Neuronal stem cell (in vitro differentiated cells): ENCODE measurements around the gene INTS14.

Experiments used
- DNase-seq: peaks from one replicate; pipeline ENCODE4 v3.0.0-alpha.2; 2013; ENCODE audit warnings: low spot score
- H2AFZ ChIP-seq: one replicate; pipeline ENCODE4 v1.6.1; 2013; ENCODE audit warnings: mild to moderate bottlenecking, low read length, inconsistent platforms
- H2AK5ac ChIP-seq: 2 replicates; pipeline ENCODE4 v1.6.1; 2013; ENCODE audit warnings: low read depth, mild to moderate bottlenecking, inconsistent platforms, low read length, moderate library complexity, mixed read lengths
- H2BK120ac ChIP-seq: 2 replicates; pipeline ENCODE4 v1.6.1; 2013; ENCODE audit warnings: low read depth, mild to moderate bottlenecking, inconsistent platforms, low read length, moderate library complexity, mixed read lengths
- H2BK12ac ChIP-seq: one replicate; pipeline ENCODE4 v1.6.1; 2013; ENCODE audit warnings: low read length, inconsistent platforms
- H2BK15ac ChIP-seq: 2 replicates; pipeline ENCODE4 v1.6.1; 2013; ENCODE audit warnings: mild to moderate bottlenecking, low read length, inconsistent platforms, mixed read lengths
- H2BK5ac ChIP-seq: one replicate; pipeline ENCODE4 v1.6.1; 2013; ENCODE audit warnings: inconsistent platforms, mild to moderate bottlenecking, low read length, moderate library complexity
- H3K14ac ChIP-seq: one replicate; pipeline ENCODE4 v1.6.1; 2013; ENCODE audit warnings: low read length, inconsistent platforms
- H3K18ac ChIP-seq: 2 replicates; pipeline ENCODE4 v1.6.1; 2013; ENCODE audit warnings: low read length, inconsistent platforms
- H3K23ac ChIP-seq: 2 replicates; pipeline ENCODE4 v1.6.1; 2013; ENCODE audit warnings: low read depth, mild to moderate bottlenecking, mixed read lengths, low read length, inconsistent platforms; ENCODE audit not compliant: poor library complexity
- H3K27ac ChIP-seq: replicated peaks from 3 replicates; pipeline ENCODE4 v1.5.1; 2013; ENCODE audit warnings: low read length, inconsistent platforms
- H3K27me3 ChIP-seq, 3 experiments: 2 replicates each; pipeline ENCODE4 v1.6.1; 2013; ENCODE audit warnings: low read length in 3 of 3, mild to moderate bottlenecking in 2 of 3, inconsistent platforms in 1 of 3, low read depth in 1 of 3, mixed read lengths in 1 of 3, moderate library complexity in 1 of 3; ENCODE audit not compliant: control insufficient read depth in 3 of 3, insufficient read depth in 3 of 3
- H3K36me3 ChIP-seq, 2 donors: replicated peaks in 1 of 2; 2 replicates each; pipeline ENCODE4 v1.6.1; 2013; ENCODE audit warnings: low read length in 2 of 2; ENCODE audit not compliant: control insufficient read depth in 2 of 2, insufficient read depth in 2 of 2
- H3K4ac ChIP-seq: 2 replicates; pipeline ENCODE4 v1.6.1; 2013; ENCODE audit warnings: inconsistent platforms, mild to moderate bottlenecking, low read length, moderate library complexity
- H3K4me1 ChIP-seq, 2 donors: 1 replicate in 1 of 2; 2 replicates in 1 of 2; pipeline ENCODE4 v1.6.1; 2013; ENCODE audit warnings: low read length in 2 of 2, low read depth in 1 of 2; ENCODE audit not compliant: control insufficient read depth in 2 of 2, insufficient read depth in 1 of 2
- H3K4me2 ChIP-seq: one replicate; pipeline ENCODE4 v1.6.1; 2013; ENCODE audit warnings: mild to moderate bottlenecking, low read length, inconsistent platforms; ENCODE audit not compliant: insufficient read depth, poor library complexity, severe bottlenecking
- H3K4me3 ChIP-seq, 2 donors: 2 replicates each; pipeline ENCODE4 v1.5.1; 2013; ENCODE audit warnings: low read length in 2 of 2, mild to moderate bottlenecking in 2 of 2, inconsistent platforms in 1 of 2, moderate library complexity in 1 of 2
- H3K79me1 ChIP-seq: one replicate; pipeline ENCODE4 v1.6.1; 2013; ENCODE audit warnings: low read depth, mild to moderate bottlenecking, inconsistent platforms, low read length, moderate library complexity
- H3K9ac ChIP-seq: one replicate; pipeline ENCODE4 v1.6.1; 2013; ENCODE audit warnings: mild to moderate bottlenecking, low read depth, low read length, inconsistent platforms; ENCODE audit not compliant: poor library complexity
- H3K9me3 ChIP-seq, 2 donors: replicated peaks in 1 of 2; 2 replicates each; pipeline versions ENCODE3 to v1.6.1; 2013; ENCODE audit warnings: low read length in 2 of 2, mild to moderate bottlenecking in 2 of 2, inconsistent platforms in 1 of 2, low read depth in 1 of 2, mixed read lengths in 1 of 2, moderate library complexity in 1 of 2; ENCODE audit not compliant: control insufficient read depth in 2 of 2, insufficient read depth in 1 of 2
- H4K8ac ChIP-seq: one replicate; pipeline ENCODE4 v1.6.1; 2013; ENCODE audit warnings: low read depth, mild to moderate bottlenecking, inconsistent platforms, low read length, moderate library complexity
- H4K91ac ChIP-seq: one replicate; pipeline ENCODE4 v1.6.1; 2013; ENCODE audit warnings: low read length, low read depth, mild to moderate bottlenecking, inconsistent platforms; ENCODE audit not compliant: poor library complexity
- WGBS, 2 donors: extraction: QIAGEN DNeasy Blood & Tissue Kit; methylation state at CpG; one replicate each; pipeline ENCODE4 v1.1.7; 2013; ENCODE audit warnings: missing lambda C conversion rate in 2 of 2, mixed read lengths in 1 of 2; ENCODE audit not compliant: insufficient read length in 2 of 2, insufficient replicate concordance in 1 of 2; ENCODE audit errors: extremely low coverage in 2 of 2; 5-methylcytosine and 5-hydroxymethylcytosine counted together

INTS14 gene

DNA sequence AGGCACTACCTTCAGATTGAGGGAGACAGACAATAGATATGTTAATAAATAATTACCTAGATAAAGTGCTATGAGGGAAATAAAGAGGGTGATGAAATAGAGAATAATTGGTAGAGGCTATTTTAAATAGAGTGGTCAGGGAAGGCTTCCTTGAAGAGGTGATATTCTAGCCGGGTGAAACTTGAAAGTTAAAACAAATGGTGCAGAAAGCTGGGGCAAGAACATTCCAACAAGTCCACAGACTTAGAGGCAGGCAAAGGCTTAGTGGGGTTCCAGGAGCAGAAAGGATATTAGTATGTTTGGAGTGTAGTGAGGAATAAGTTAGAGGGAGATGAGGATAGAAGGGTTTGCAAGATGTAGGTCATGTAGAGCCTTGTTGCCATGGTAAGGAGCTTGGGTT is 70.6 kb downstream of the INTS14 start:
- H2AK5ac ChIP-seq, result no peak overlapping the region
- H2BK15ac ChIP-seq, result no peak overlapping the region
- no peak overlapping the region for H4K8ac ChIP-seq
- H2BK12ac ChIP-seq, result no peak overlapping the region
- no peak overlapping the region for H3K14ac ChIP-seq
- no peaks in the 10 kb centered on the region for H3K4me1 ChIP-seq
- peaks cover 7% of the 10 kb centered on the region for H3K79me1 ChIP-seq
- H3K18ac ChIP-seq, result no peak overlapping the region
- peaks cover 0 to 50% of the 10 kb centered on the region in 2 donors for H3K36me3 ChIP-seq
- H3K4me2 ChIP-seq, result no peak overlapping the region
- no peaks in the 10 kb centered on the region for H3K27me3 ChIP-seq
- no peak overlapping the region for H2AFZ ChIP-seq
- H3K9me3 ChIP-seq, result peaks cover 0 to 12% of the 10 kb centered on the region in 2 donors
- no peak overlapping the region for H3K27ac ChIP-seq
- H3K4ac ChIP-seq, result no peak overlapping the region
- H2BK120ac ChIP-seq, result no peak overlapping the region
- H3K9ac ChIP-seq, result no peak overlapping the region
- H3K4me3 ChIP-seq, result no peak overlapping the region
- DNase-seq, result no peak
- H2BK5ac ChIP-seq, result no peak overlapping the region
- H4K91ac ChIP-seq, result no peak overlapping the region
- no peak overlapping the region for H3K23ac ChIP-seq
- no CpG with 5 or more reads among the region's 1 CpG for WGBS, 2 donors

DNA sequence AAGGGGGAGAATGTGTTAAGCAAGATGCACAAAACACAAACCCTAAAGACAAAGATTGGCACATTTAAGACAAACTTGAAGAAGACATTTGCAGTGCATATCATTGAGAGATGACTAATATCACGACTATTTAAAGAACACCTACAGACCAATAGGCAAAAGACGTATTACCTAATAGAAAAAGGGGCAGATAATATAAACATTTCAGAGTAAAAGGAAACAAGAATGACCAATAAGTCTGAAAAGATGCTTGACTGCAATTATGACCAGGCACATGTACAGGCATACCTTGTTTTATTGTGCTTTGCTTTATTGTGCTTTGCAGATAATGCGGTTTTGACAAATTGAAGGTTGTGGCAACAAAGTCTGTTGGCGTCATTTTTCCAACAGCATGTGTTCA is 75.7 kb downstream of the INTS14 start:
- no peak for DNase-seq
- Histone ChIP-seq H3K79me1 (peaks cover 7% of the 10 kb centered on the region), H3K14ac (no peak overlapping the region), H4K8ac (no peak overlapping the region), H3K27ac (no peak overlapping the region), H2BK15ac (no peak overlapping the region), H2AK5ac (no peak overlapping the region), H3K36me3 (peaks cover 0 to 72% of the 10 kb centered on the region in 2 donors), H2AFZ (no peak overlapping the region), H2BK5ac (no peak overlapping the region), H2BK12ac (no peak overlapping the region), H3K9ac (no peak overlapping the region), H3K23ac (no peak overlapping the region), H4K91ac (no peak overlapping the region), H2BK120ac (no peak overlapping the region), H3K4me2 (no peak overlapping the region), H3K4me1 (peaks cover 9 to 10% of the 10 kb centered on the region in 2 donors), H3K4ac (no peak overlapping the region), H3K27me3 (no peaks in the 10 kb centered on the region), H3K18ac (no peak overlapping the region), H3K4me3 (no peak overlapping the region), H3K9me3 (peaks cover 0 to 12% of the 10 kb centered on the region in 2 donors)
- WGBS, 2 donors, result no CpG with 5 or more reads among the region's 4 CpGs

- Histone ChIP-seq H3K14ac (no peak overlapping the region), H4K91ac (no peak overlapping the region), H2BK5ac (no peak overlapping the region), H2BK120ac (no peak overlapping the region), H3K4me1 (peaks cover 12% of the 10 kb centered on the region in 2 donors), H3K9me3 (peaks cover 0 to 12% of the 10 kb centered on the region in 2 donors), H3K79me1 (peaks cover 4% of the 10 kb centered on the region), H3K27me3 (no peaks in the 10 kb centered on the region), H2AK5ac (no peak overlapping the region), H2AFZ (no peak overlapping the region), H3K9ac (no peak overlapping the region), H3K4me3 (no peak overlapping the region), H2BK15ac (no peak overlapping the region), H4K8ac (no peak overlapping the region), H3K27ac (no peak overlapping the region), H2BK12ac (no peak overlapping the region), H3K18ac (no peak overlapping the region), H3K23ac (no peak overlapping the region), H3K4ac (no peak overlapping the region), H3K36me3 (peaks cover 0 to 54% of the 10 kb centered on the region in 2 donors), H3K4me2 (no peak overlapping the region)
- no peak for DNase-seq
- no CpG with 5 or more reads among the region's 5 CpGs for WGBS, 2 donors
These were observed 77.7 kb downstream of the INTS14 start for GRCh38 chr15:65533057-65533756.

DNA sequence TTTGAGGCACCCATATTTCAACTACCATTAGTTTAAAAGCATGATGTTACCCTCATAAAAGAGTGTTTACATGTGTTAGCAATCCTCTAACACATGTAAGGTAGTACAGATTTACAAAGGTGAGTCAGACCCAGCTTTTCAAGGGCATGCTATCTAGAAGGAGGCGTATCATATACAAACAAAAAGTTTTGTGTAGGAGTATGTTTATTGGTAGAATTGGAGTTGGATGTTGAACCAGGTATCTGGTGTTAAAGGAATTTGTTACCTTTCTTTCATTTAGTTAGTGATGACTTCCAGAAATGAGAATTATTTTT is 78.2 kb downstream of the INTS14 start:
- no peaks in the 10 kb centered on the region for H3K27me3 ChIP-seq
- no peak overlapping the region for H2BK120ac ChIP-seq
- H3K9ac ChIP-seq, result no peak overlapping the region
- no peak overlapping the region for H3K23ac ChIP-seq
- H3K4me3 ChIP-seq, result no peak overlapping the region
- H2BK15ac ChIP-seq, result no peak overlapping the region
- H3K79me1 ChIP-seq, result peaks cover 4% of the 10 kb centered on the region
- peaks cover 0 to 12% of the 10 kb centered on the region in 2 donors for H3K9me3 ChIP-seq
- H3K36me3 ChIP-seq, result peaks cover 0 to 51% of the 10 kb centered on the region in 2 donors
- no peak overlapping the region for H3K18ac ChIP-seq
- H2AK5ac ChIP-seq, result no peak overlapping the region
- no peak overlapping the region for H3K27ac ChIP-seq
- no CpG with 5 or more reads among the region's 1 CpG for WGBS, 2 donors
- no peak overlapping the region for H2BK5ac ChIP-seq
- no peak for DNase-seq
- H4K91ac ChIP-seq, result no peak overlapping the region
- H2BK12ac ChIP-seq, result no peak overlapping the region
- H3K4ac ChIP-seq, result no peak overlapping the region
- peaks cover 12% of the 10 kb centered on the region in 2 donors for H3K4me1 ChIP-seq
- H3K14ac ChIP-seq, result no peak overlapping the region
- no peak overlapping the region for H4K8ac ChIP-seq
- no peak overlapping the region for H2AFZ ChIP-seq
- no peak overlapping the region for H3K4me2 ChIP-seq
